ENCODE measurements around the gene KIAA1958. TPM values are rescaled to one million over a fixed set of nuclear protein-coding genes. Genes with fewer than 3 reads are reported as not detected.

KIAA1958 gene
- total and polyA plus RNA-seq, 8 donors = 1.4 to 11.8 (median 5.6) TPM

DNA sequence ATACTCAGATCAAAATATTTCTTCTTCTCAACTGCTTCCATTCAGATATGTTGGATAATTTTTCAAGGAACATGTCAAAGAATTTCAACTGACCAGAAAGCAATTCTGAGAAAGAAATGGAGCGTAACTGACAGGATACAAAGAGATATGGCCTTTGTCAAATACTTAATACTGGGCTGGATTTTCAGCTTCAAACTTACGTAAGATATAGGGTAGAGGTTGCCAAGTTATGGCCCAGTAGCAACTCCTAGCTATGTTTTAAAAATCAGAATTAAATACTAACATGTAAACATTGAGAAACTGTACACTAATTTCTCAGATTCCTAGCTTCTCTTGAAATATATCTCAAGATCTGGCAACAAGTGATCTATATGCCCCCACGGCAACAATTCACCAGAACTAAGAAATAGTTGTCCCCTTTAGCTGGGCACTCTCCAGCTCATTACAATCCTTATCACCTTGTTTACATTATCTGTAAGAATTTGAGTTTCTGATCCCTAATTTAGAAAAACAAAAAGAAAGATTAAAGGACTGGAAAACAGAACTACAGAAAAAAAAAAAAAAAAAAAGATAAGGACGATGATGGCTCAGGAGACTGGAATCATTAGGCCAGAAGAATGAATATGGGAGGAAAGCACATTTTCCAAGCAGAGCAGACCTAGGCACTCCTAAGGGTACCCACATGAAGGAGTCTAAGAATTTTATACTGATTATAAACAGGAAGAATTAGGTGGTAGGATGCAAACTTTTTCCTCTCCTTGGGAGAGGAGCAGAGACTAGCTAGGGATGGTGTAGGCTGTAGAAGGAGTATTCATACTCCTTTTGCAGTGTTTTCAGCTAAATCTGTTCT lies 208.3 kb downstream of the KIAA1958 start:
- FAIRE-seq (no peak), ATAC-seq (no peak), DNase-seq (no peak)
- H3K27me3 ChIP-seq = no peaks in the 10 kb centered on the region
- H3K27ac ChIP-seq = no peak overlapping the region
- intact Hi-C loops (cut with DNase I) = no loop called here
- H3K4me3 ChIP-seq = no peak overlapping the region
- WGBS, 2 donors = 81 to 88% methylated on average over 4 of the region's 4 CpGs
- no peaks in the 10 kb centered on the region for H3K4me1 ChIP-seq
- H3K9me3 ChIP-seq = no peaks in the 10 kb centered on the region
- TF ChIP-seq CTCF (IDR thresholded peaks at IDR 0.05) = no peak
- H3K36me3 ChIP-seq = no peaks in the 10 kb centered on the region

- Histone ChIP-seq H3K36me3 (no peaks in the 10 kb centered on the region), H3K4me1 (no peaks in the 10 kb centered on the region), H3K27ac (no peak overlapping the region), H3K4me3 (no peak overlapping the region), H3K27me3 (no peaks in the 10 kb centered on the region), H3K9me3 (no peaks in the 10 kb centered on the region)
- ATAC-seq (no peak), DNase-seq (no peak), FAIRE-seq (no peak)
- 96 to 98% methylated on average over 5 of the region's 5 CpGs for WGBS, 2 donors
- no peak for TF ChIP-seq CTCF (IDR thresholded peaks at IDR 0.05)
- intact Hi-C loops (cut with DNase I) = no loop called here
Observed at GRCh38 chr9:112696461-112696860, 209.8 kb downstream of the KIAA1958 start.

DNA sequence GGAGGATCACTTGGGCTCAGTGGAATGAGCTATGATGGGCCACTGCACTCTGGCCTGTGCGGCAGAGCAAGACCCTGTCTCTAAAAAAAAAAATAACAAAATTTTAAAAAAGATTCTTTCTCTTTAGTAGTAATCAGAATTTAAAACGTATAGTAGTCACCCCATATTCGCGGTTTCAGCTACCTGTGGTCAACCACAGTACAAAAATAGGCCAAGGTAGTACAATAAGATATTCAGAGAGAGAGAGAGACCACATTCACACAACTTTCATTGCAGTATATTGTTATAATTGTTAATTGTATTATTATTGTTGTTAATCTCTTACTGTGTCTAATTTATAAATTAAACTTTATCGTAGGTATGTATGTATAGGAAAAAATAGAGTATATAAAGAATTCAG lies 212.6 kb downstream of the KIAA1958 start:
- intact Hi-C loops (cut with DNase I) = no loop called here
- Histone ChIP-seq H3K36me3 (no peaks in the 10 kb centered on the region), H3K27me3 (no peaks in the 10 kb centered on the region), H3K9me3 (no peaks in the 10 kb centered on the region), H3K27ac (no peak overlapping the region), H3K4me3 (no peak overlapping the region), H3K4me1 (no peaks in the 10 kb centered on the region)
- no peak for TF ChIP-seq CTCF (IDR thresholded peaks at IDR 0.05)
- 92 to 96% methylated on average over 5 of the region's 5 CpGs for WGBS, 2 donors
- DNase-seq (no peak), FAIRE-seq (no peak), ATAC-seq (no peak)

- Histone ChIP-seq H3K36me3 (no peaks in the 10 kb centered on the region), H3K4me3 (no peak overlapping the region), H3K27ac (no peak overlapping the region), H3K27me3 (no peaks in the 10 kb centered on the region), H3K4me1 (no peaks in the 10 kb centered on the region), H3K9me3 (no peaks in the 10 kb centered on the region)
- ATAC-seq = no peak
- DNase-seq = no peak
- TF ChIP-seq CTCF (IDR thresholded peaks at IDR 0.05) = no peak
- intact Hi-C loops (cut with DNase I) = no loop called here
- no peak for FAIRE-seq
Observed at GRCh38 chr9:112700085-112700484, 213.5 kb downstream of the KIAA1958 start.

GRCh38 chr9:112703304-112703703 lies 216.7 kb downstream of the KIAA1958 start:
- no peak for TF ChIP-seq CTCF (IDR thresholded peaks at IDR 0.05)
- ATAC-seq (no peak), FAIRE-seq (no peak), DNase-seq (no peak)
- no peaks in the 10 kb centered on the region for H3K4me1 ChIP-seq
- H3K4me3 ChIP-seq = no peak overlapping the region
- no peaks in the 10 kb centered on the region for H3K27me3 ChIP-seq
- intact Hi-C loops (cut with DNase I) = no loop called here
- H3K36me3 ChIP-seq = no peaks in the 10 kb centered on the region
- H3K9me3 ChIP-seq = no peaks in the 10 kb centered on the region
- H3K27ac ChIP-seq = no peak overlapping the region
- WGBS, 2 donors = 72 to 88% methylated on average over 2 of the region's 2 CpGs
